ENCODE measurements around the gene ZFHX3. TPM values are rescaled to one million over a fixed set of nuclear protein-coding genes. Genes with fewer than 3 reads are reported as not detected.

Gene ZFHX3
- total RNA-seq, 1 donor from 2014 or later: 14.2 TPM

GRCh38 chr16:72749091-72749490 lies 298.8 kb downstream of the ZFHX3 start:
- no peak for DNase-seq (ENCODE audit: low read depth)

DNA sequence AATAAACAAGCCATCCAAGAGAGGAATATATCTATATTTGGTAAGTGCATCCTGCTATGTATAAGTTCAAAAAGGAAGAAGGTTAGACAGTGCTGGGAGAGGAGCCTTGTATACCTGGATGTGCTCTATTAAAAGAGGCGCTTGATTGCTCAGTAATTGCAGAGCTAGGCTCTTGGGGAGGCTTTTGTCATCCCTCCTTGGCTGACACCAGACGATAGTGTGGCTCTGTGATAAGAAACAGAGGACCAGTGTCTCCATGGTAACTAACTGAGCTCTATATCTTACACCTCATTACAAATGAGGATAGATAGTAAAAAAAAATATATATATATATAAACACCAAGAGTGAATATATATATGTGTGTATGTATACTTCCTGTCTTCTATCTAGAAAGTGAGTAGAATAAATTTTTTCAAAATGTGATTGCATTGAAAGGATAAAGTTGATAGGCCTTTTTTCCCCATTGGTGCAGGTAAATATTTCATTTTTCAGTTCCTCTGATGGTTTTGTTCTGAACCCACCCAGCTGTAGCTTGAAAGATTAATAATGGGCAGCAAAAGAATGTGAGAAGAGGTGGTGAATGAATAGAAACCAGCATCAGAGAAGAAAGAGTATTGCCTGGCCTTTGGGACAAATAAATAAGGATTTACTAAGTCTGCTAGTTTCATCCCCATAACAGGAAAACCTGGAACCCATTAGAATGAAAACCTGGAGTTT lies 303.7 kb downstream of the ZFHX3 start:
- DNase-seq (ENCODE audit: low read depth): no peak

DNA sequence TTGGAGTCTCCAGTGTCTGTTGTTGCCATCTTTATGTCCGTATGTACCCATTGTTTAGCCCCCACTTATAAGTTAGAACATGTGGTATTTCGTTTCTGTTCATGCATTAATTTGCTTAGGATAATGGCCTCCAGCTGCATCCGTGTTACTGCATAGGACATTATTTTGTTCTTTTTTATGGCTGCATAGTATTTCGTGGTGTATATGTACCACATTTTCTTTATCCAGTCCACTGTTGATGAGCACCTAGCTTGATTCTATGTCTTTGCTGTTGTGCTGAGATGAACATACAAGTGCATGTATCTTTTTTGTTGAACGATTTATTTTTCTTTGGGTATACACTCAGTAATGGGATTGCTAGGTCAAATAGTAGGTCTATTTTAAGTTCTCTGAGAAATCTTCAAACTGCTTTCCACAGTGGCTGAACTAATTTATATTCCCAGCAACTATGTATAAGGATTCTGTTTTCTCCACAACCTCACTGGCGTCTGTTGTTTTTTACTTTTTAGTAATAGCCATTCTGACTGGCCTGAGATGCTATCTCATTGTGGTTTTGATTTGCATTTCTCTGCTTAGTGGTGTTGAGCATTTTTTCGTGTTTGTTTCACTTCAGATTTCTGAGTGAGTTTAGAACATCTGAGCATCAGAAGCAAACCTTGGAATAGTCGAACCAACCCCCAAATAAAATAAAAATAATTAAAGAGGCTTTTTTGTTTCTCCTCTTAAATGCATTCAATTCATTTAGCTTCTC lies 304.7 kb downstream of the ZFHX3 start:
- no peak for DNase-seq (ENCODE audit: low read depth)

DNA sequence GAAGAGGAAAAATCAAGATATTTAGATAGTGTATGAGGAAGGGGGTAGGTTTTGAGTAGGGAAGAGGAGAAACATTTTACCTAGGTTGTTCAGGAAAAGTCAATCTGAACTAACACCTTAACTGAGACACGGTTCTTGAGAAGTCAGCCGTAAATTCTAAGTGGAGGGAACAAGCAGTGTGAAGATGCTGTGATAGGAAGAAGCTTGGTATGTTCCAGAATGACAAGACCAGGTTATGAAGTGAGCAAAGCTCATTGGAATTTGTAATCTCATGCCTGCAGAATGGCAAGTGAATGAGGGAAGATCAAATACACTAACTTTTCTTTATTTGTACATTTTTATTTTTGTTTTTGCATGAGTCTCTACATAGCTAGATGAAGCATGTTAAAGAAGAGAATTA lies 307.6 kb downstream of the ZFHX3 start:
- DNase-seq (ENCODE audit: low read depth): no peak

DNA sequence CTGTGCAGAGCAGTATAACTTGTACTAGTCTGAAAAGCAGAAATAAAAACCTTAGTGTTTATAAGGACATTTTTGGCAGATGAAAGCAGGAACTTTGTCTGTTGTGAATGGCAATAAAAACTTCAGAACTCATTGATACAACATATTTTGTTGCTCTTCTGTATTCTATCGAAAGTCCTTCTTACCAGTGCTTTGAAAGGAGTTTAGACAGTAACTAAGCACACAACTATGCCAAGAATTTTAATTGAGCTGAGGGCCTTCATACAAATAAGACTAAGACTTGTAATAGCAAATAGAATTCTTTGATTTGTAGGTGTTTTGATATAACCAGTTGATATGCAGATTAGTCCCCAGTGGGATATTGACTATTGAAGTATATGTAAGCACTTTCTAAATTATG lies 308.4 kb downstream of the ZFHX3 start:
- peak; percentile 90 for DNase-seq (ENCODE audit: low read depth)

- DNase-seq (ENCODE audit: low read depth): no peak
Measured at GRCh38 chr16:72736074-72736473, 311.9 kb downstream of the ZFHX3 start.
